SK-N-SH (cell line): Measurements from ENCODE around the gene UBR3.

Experiments
- EP300 ChIP-seq, 2 experiments: IDR thresholded peaks; 2 replicates each; pipeline versions ENCODE4 v1.4.0 to v1.6.1; 2012; ENCODE audit warnings: borderline replicate concordance in 1 of 2, low read depth in 1 of 2, low read length in 1 of 2
- POLR2AphosphoS5 ChIP-seq: IDR thresholded peaks from 2 replicates; pipeline ENCODE4 v1.6.1; 2012; ENCODE audit warnings: low read depth, low read length
- REST ChIP-seq: IDR thresholded peaks from 2 replicates; pipeline ENCODE4 v1.6.1; 2012; ENCODE audit warnings: mild to moderate bottlenecking, low read depth, low read length, moderate library complexity
- TEAD4 ChIP-seq: IDR thresholded peaks from 2 replicates; pipeline ENCODE4 v1.4.0; 2012; ENCODE audit warnings: mild to moderate bottlenecking, borderline replicate concordance; ENCODE audit not compliant: insufficient read depth
- TF ChIP-seq, protein P1 (sequence below): fragments of 200-600 bp; sonication (generic); IDR thresholded peaks from 2 replicates; pipeline ENCODE4 v1.6.1; 2017; ENCODE audit warnings: antibody characterized with exemption, mild to moderate bottlenecking, moderate library complexity

GRCh38 chr2:169975221-169975620 is 148.0 kb downstream of the UBR3 start:
- TF ChIP-seq POLR2AphosphoS5 (no peak), REST (no peak), EP300 (IDR thresholded peaks at IDR 0.05; ENCODE audit: borderline replicate concordance in 1 of 2, low read depth in 1 of 2, low read length in 1 of 2) (no peak), TEAD4 (no peak)
- TF ChIP-seq, protein P1, sequence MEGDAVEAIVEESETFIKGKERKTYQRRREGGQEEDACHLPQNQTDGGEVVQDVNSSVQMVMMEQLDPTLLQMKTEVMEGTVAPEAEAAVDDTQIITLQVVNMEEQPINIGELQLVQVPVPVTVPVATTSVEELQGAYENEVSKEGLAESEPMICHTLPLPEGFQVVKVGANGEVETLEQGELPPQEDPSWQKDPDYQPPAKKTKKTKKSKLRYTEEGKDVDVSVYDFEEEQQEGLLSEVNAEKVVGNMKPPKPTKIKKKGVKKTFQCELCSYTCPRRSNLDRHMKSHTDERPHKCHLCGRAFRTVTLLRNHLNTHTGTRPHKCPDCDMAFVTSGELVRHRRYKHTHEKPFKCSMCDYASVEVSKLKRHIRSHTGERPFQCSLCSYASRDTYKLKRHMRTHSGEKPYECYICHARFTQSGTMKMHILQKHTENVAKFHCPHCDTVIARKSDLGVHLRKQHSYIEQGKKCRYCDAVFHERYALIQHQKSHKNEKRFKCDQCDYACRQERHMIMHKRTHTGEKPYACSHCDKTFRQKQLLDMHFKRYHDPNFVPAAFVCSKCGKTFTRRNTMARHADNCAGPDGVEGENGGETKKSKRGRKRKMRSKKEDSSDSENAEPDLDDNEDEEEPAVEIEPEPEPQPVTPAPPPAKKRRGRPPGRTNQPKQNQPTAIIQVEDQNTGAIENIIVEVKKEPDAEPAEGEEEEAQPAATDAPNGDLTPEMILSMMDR, result no peak
